K562 (cell line): Measurements from ENCODE around the gene AADAC. TPM values are rescaled to one million over a fixed set of nuclear protein-coding genes. Genes with fewer than 3 reads are reported as not detected.

Source experiments
- ARID1B ChIP-seq: fragments of 450-650 bp; IDR thresholded peaks from 2 replicates; pipeline ENCODE4 v1.6.1; 2016; ENCODE audit warnings: antibody characterized with exemption, mild to moderate bottlenecking, inconsistent platforms
- ASH1L ChIP-seq: fragments of 450-650 bp; IDR thresholded peaks from 2 replicates; pipeline ENCODE4 v1.6.1; 2018; ENCODE audit warnings: borderline replicate concordance, mild to moderate bottlenecking, low read depth; ENCODE audit not compliant: partially characterized antibody
- ETV1 ChIP-seq: fragments of 450-650 bp; conservative IDR thresholded peaks from 2 replicates; pipeline ENCODE4 v1.6.1; 2016; ENCODE audit warnings: missing genetic modification characterization, control low read depth, low read depth, missing compliant biosample characterization
- KDM4B ChIP-seq, 2 experiments: fragments of 450-650 bp in 1 of 2; sonication (generic) in 1 of 2; IDR thresholded peaks; 2 replicates each; pipeline ENCODE4 v1.6.1; 2016 to 2017; ENCODE audit warnings: borderline replicate concordance in 2 of 2, antibody characterized with exemption in 1 of 2, low read depth in 1 of 2, mild to moderate bottlenecking in 1 of 2
- MIER1 ChIP-seq: fragments of 450-650 bp; IDR thresholded peaks from 2 replicates; pipeline ENCODE4 v1.6.1; 2016; ENCODE audit warnings: antibody characterized with exemption, mild to moderate bottlenecking, low read depth
- MTA2 ChIP-seq: fragments of 450-650 bp; IDR thresholded peaks from 2 replicates; pipeline ENCODE4 v1.6.1; 2016; ENCODE audit warnings: low read depth
- MYBL2 ChIP-seq, 2 experiments: fragments of 450-650 bp in 1 of 2; sonication (generic) in 1 of 2; formaldehyde crosslinking in 1 of 2; IDR thresholded peaks; 2 replicates each; pipeline versions ENCODE4 v1.6.1 to v1.8.1; 2017 to 2022; ENCODE audit warnings: borderline replicate concordance in 1 of 2, inconsistent platforms in 1 of 2, low read depth in 1 of 2, mild to moderate bottlenecking in 1 of 2, missing genetic modification reagents in 1 of 2, moderate library complexity in 1 of 2
- RFX5 ChIP-seq: IDR thresholded peaks from 2 replicates; pipeline ENCODE4 v1.6.1; 2011; ENCODE audit warnings: low read depth, mild to moderate bottlenecking, improper control_type of control experiment, low read length
- SAFB ChIP-seq: fragments of 200-400 bp; formaldehyde crosslinking; IDR thresholded peaks from 2 replicates; pipeline ENCODE4 v1.6.1; 2017; ENCODE audit warnings: low read depth, low read length, borderline replicate concordance
- SMARCA4 ChIP-seq: fragments of 450-650 bp; IDR thresholded peaks from 2 replicates; pipeline ENCODE4 v1.6.1; 2016
- SMARCE1 ChIP-seq: fragments of 450-650 bp; IDR thresholded peaks from 2 replicates; pipeline ENCODE4 v1.7.1; 2016; ENCODE audit warnings: mild to moderate bottlenecking
- SRSF1 ChIP-seq: fragments of 200-400 bp; formaldehyde crosslinking; IDR thresholded peaks from 2 replicates; pipeline ENCODE4 v1.6.1; 2017; ENCODE audit warnings: mild to moderate bottlenecking, low read depth, low read length, moderate library complexity
- TAF7 ChIP-seq: fragments of 450-650 bp; IDR thresholded peaks from 2 replicates; pipeline ENCODE4 v1.6.1; 2016; ENCODE audit warnings: missing genetic modification characterization, missing compliant biosample characterization
- TRIM24 ChIP-seq, 2 experiments: fragments of 450-650 bp; IDR thresholded peaks; 2 replicates each; pipeline ENCODE4 v1.6.1; 2016
- ZNF274 ChIP-seq: IDR thresholded peaks from 2 replicates; pipeline ENCODE4 v1.6.1; 2011; ENCODE audit warnings: low read depth, mild to moderate bottlenecking, low read length, moderate library complexity, borderline replicate concordance
- ZNF583 ChIP-seq: fragments of 250-450 bp; sonication (Bioruptor Pico); IDR thresholded peaks from 2 replicates; pipeline ENCODE4 v1.4.0; 2020
- ZNF584 ChIP-seq: fragments of 200-800 bp; sonication (Bioruptor generic); IDR thresholded peaks from 2 replicates; pipeline ENCODE4 v1.6.1; 2016; ENCODE audit warnings: low read depth, mild to moderate bottlenecking, missing genetic modification characterization, missing compliant biosample characterization
- ZNF695 ChIP-seq: fragments of 450-650 bp; formaldehyde crosslinking; IDR thresholded peaks from 2 replicates; pipeline ENCODE4 v1.4.0; 2020; ENCODE audit warnings: mild to moderate bottlenecking, moderate library complexity
- polyA plus RNA-seq, 8 experiments: library from polyadenylated mRNA; depleted of rRNA in 4 of 8; stranded (reverse) in 5 of 8; unstranded in 3 of 8; fragments of >200 nt; fragmentation: Nextera tagmentation in 2 of 8; fragmentation: Illumina TruSeq in 1 of 8; extraction: Ambion mirVana in 2 of 8; extraction: Trizol in 1 of 8; gene quantifications; 2 replicates each; pipeline versions ENCODE4 v1.2.1 to v1.2.3, GENCODE V29; 2011 to 2014; ENCODE audit warnings: inconsistent platforms in 1 of 8, missing spikeins in 1 of 8
- total RNA-seq, 7 experiments: library from RNA; depleted of rRNA in 6 of 7; stranded (reverse); fragments of >200 nt in 6 of 7; fragmentation: Illumina TruSeq in 2 of 7; extraction: Trizol in 2 of 7; gene quantifications; 2 replicates each; pipeline versions ENCODE4 v1.2.1 to v1.2.3, GENCODE V29; 2011 to 2021; ENCODE audit warnings: low replicate concordance in 1 of 7
- TF ChIP-seq, protein P1 (sequence below): sonication (generic); formaldehyde crosslinking; IDR thresholded peaks from 2 replicates; pipeline ENCODE4 v1.8.0; 2022; ENCODE audit warnings: mild to moderate bottlenecking, missing genetic modification reagents
- TF ChIP-seq, protein P2 (sequence below): sonication (generic); formaldehyde crosslinking; IDR thresholded peaks from 2 replicates; pipeline ENCODE4 v1.8.0; 2022; ENCODE audit warnings: mild to moderate bottlenecking, missing genetic modification reagents
- TF ChIP-seq, protein P3 (sequence below): IDR thresholded peaks from 3 replicates; pipeline ENCODE4 v1.6.1; 2011; ENCODE audit warnings: borderline replicate concordance, mild to moderate bottlenecking; ENCODE audit not compliant: insufficient read length, insufficient read depth
- TF ChIP-seq, protein P4 (sequence below), 3 experiments: fragments of 200-800 bp in 1 of 3; sonication (Bioruptor generic) in 1 of 3; sonication (generic) in 1 of 3; formaldehyde crosslinking in 1 of 3; IDR thresholded peaks; 2 replicates each; pipeline versions ENCODE4 v1.6.1 to v1.8.0; 2016 to 2022; ENCODE audit warnings: mild to moderate bottlenecking in 2 of 3, missing compliant biosample characterization in 2 of 3, missing genetic modification characterization in 2 of 3, missing genetic modification reagents in 1 of 3
- TF ChIP-seq, protein P5 (sequence below): fragments of 250-450 bp; sonication (Bioruptor Pico); IDR thresholded peaks from 2 replicates; pipeline ENCODE4 v1.5.1; 2021; ENCODE audit warnings: mild to moderate bottlenecking

AADAC gene
- total and polyA plus RNA-seq, 9 of the 15 experiments (the other 6 are each of a cell fraction or from before 2014, with no cell fraction given): 0.47 TPM; not detected in 8

DNA sequence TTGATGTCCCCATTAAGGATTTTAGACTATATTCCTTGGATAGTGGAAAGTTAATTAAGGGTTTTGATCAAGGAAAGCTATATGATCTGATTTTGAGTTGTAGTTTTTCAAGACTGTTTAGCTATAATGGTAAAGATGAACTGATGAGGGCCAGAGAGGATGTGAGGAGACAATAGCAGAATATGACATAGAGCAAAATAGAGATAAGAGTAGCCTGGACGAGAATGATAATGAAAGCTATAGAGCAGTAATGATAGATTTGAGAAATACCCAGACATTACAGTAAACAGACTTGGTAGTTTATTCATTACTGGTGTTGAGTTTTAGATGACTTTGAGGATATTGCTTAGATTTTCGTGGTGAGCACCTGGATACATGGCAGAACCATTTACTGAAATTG, 63.4 kb downstream of the AADAC start (continued):
- TF ChIP-seq, protein P1, sequence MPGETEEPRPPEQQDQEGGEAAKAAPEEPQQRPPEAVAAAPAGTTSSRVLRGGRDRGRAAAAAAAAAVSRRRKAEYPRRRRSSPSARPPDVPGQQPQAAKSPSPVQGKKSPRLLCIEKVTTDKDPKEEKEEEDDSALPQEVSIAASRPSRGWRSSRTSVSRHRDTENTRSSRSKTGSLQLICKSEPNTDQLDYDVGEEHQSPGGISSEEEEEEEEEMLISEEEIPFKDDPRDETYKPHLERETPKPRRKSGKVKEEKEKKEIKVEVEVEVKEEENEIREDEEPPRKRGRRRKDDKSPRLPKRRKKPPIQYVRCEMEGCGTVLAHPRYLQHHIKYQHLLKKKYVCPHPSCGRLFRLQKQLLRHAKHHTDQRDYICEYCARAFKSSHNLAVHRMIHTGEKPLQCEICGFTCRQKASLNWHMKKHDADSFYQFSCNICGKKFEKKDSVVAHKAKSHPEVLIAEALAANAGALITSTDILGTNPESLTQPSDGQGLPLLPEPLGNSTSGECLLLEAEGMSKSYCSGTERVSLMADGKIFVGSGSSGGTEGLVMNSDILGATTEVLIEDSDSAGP (CRISPR knock-in tag): no peak
- no peak for TF ChIP-seq SAFB
- no peak for TF ChIP-seq KDM4B (IDR thresholded peaks at IDR 0.05; ENCODE audit: borderline replicate concordance in 2 of 2, low read depth in 1 of 2)
- peak; percentile 94 for TF ChIP-seq ARID1B
- TF ChIP-seq, protein P2, sequence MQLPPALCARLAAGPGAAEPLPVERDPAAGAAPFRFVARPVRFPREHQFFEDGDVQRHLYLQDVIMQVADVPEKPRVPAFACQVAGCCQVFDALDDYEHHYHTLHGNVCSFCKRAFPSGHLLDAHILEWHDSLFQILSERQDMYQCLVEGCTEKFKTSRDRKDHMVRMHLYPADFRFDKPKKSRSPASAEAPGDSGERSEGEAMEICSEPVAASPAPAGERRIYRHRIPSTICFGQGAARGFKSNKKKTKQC (CRISPR knock-in tag): no peak
- TF ChIP-seq MIER1: no peak
- TF ChIP-seq SMARCE1: peak; percentile 76
- TF ChIP-seq TRIM24 (IDR thresholded peaks at IDR 0.05): peak; percentile 26 to 73; a peak in 3 of 4 replicates
- TF ChIP-seq ZNF695 (CRISPR knock-in tag): no peak
- TF ChIP-seq SMARCA4: peak; percentile 89
- TF ChIP-seq ETV1 (tag): 0 out of 2 replicates have a peak, but pooled peaks have one; percentile 15
- no peak for TF ChIP-seq SRSF1
- no peak; the same call in 1 of the 2 replicates for TF ChIP-seq MYBL2 (IDR thresholded peaks at IDR 0.05; ENCODE audit: low read depth)
- TF ChIP-seq MYBL2 (CRISPR knock-in tag; IDR thresholded peaks at IDR 0.05; ENCODE audit: borderline replicate concordance): no peak
- TF ChIP-seq, protein P3, sequence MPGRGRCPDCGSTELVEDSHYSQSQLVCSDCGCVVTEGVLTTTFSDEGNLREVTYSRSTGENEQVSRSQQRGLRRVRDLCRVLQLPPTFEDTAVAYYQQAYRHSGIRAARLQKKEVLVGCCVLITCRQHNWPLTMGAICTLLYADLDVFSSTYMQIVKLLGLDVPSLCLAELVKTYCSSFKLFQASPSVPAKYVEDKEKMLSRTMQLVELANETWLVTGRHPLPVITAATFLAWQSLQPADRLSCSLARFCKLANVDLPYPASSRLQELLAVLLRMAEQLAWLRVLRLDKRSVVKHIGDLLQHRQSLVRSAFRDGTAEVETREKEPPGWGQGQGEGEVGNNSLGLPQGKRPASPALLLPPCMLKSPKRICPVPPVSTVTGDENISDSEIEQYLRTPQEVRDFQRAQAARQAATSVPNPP: no peak
- no peak for TF ChIP-seq TAF7 (tag)
- no peak for TF ChIP-seq ZNF584 (CRISPR knock-in tag)
- peak; percentile 81 for TF ChIP-seq MTA2
- TF ChIP-seq, protein P4, sequence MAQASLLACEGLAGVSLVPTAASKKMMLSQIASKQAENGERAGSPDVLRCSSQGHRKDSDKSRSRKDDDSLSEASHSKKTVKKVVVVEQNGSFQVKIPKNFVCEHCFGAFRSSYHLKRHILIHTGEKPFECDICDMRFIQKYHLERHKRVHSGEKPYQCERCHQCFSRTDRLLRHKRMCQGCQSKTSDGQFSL (CRISPR knock-in tag; IDR thresholded peaks at IDR 0.05): no peak
- TF ChIP-seq, protein P4 (tag; IDR thresholded peaks at IDR 0.05): no peak
- no peak for TF ChIP-seq ZNF583
- TF ChIP-seq, protein P5, sequence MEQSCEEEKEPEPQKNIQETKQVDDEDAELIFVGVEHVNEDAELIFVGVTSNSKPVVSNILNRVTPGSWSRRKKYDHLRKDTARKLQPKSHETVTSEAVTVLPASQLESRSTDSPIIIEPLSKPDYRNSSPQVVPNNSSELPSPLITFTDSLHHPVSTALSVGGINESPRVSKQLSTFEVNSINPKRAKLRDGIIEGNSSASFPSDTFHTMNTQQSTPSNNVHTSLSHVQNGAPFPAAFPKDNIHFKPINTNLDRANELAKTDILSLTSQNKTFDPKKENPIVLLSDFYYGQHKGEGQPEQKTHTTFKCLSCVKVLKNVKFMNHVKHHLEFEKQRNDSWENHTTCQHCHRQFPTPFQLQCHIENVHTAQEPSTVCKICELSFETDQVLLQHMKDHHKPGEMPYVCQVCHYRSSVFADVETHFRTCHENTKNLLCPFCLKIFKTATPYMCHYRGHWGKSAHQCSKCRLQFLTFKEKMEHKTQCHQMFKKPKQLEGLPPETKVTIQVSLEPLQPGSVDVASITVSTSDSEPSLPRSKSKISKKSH (CRISPR knock-in tag): no peak
- no peak for TF ChIP-seq ASH1L
- no peak for TF ChIP-seq RFX5
- no peak for TF ChIP-seq ZNF274
